Myometrial cell (primary cell): ENCODE results near the gene TET3. TPM values are rescaled to one million over a fixed set of nuclear protein-coding genes. Genes with fewer than 3 reads are reported as not detected.

Source experiments
- total RNA-seq: library from RNA; depleted of rRNA; stranded (reverse); fragments of >200 nt; gene quantifications from 2 replicates; pipeline ENCODE4 v1.2.3, GENCODE V29; 2015

The TET3 gene
- 1.6 and 2.0 TPM in 2 replicates for total RNA-seq

DNA sequence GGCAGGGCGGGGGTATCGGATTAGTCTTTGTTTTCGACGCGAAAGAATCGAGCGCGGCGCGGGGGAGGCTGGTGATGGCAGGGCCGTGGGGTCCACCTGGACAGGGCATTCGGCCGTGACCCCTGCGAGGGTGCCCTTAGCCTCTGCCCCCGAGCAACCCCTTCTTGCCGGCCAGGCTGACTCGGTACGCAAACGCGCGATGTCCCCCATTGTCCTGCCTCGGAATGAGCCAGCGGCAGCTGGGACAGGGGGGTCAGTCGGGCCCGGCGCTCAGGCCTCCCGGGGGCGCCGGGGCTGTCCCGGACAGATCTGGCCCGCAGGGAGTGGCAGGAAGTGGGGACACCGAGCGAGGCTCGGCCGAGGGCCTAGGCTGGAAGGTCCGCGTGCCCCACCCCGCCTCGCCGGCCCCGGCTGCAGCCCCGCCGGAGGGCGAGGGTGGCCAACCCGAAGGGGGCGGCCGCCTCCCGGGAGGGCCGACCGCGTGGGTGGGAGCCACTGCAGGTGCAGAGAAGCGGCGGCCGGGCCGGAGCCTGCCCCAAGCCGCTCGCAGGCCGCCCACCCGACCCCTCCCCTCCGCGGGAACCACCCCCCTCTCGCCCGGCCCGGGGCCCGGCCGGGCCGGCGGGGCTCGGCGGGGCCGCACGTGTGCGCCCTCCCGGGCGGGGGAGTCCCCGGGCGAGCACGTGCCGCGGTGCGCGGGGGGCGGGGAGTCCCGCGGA is at the start of gene TET3:
Gene TET3, plus strand, starts transcription at position 708 of the 719 bp plus-strand sequence. CDS start 1,494 bp downstream, outside the sequence.

Other genes starting within 250 kb of the TET3 start
- gene TPRKB, start 247.6 kb upstream of the TET3 start, total RNA-seq: 38.3 and 47.6 TPM in 2 replicates
- gene DUSP11, start 204.8 kb upstream of the TET3 start, total RNA-seq: 41.8 and 52.3 TPM in 2 replicates
- gene C2orf78, start 200.7 kb upstream of the TET3 start, total RNA-seq: not detected in 2 replicates
- 35.5 and 37.7 TPM in 2 replicates for gene STAMBP, start 155.9 kb upstream of the TET3 start, total RNA-seq
- gene ACTG2, start 91.9 kb upstream of the TET3 start, total RNA-seq: 8.6 and 12.4 TPM in 2 replicates
- gene DGUOK, start 58.0 kb upstream of the TET3 start, total RNA-seq: 105 and 107 TPM in 2 replicates
- 78.0 and 90.8 TPM in 2 replicates for gene BOLA3, start 163.0 kb downstream of the TET3 start, total RNA-seq
- 79.2 and 99.7 TPM in 2 replicates for gene MOB1A, start 194.0 kb downstream of the TET3 start, total RNA-seq
- 158 and 179 TPM in 2 replicates for gene MTHFD2, start 213.7 kb downstream of the TET3 start, total RNA-seq